Endothelial cell of umbilical vein (primary cell): ENCODE data around the gene ENGASE. TPM values are rescaled to one million over a fixed set of nuclear protein-coding genes. Genes with fewer than 3 reads are reported as not detected.

ENCODE experiments used
- BruUV-seq: library from RNA; stranded (reverse); fragments of 400-500 nt; replicated peaks from 2 replicates; lab custom pipeline; 2021; lab: Mats Ljungman, UMichigan
- CTCF ChIA-PET: fragments of 300-600, 350-600 bp; sonication (Branson Sonifier 250); formaldehyde crosslinking; loops from one replicate; lab custom pipeline; 2021; ENCODE audit warnings: antibody characterized with exemption, inconsistent platforms; lab: Charles Lee
- POLR2A ChIA-PET: fragments of 300-600, 350-600 bp; sonication (Branson Sonifier 250); formaldehyde crosslinking; loops from one replicate; lab custom pipeline; 2021; ENCODE audit warnings: antibody characterized with exemption, inconsistent platforms; lab: Charles Lee
- DNase-seq: peaks from one replicate; pipeline ENCODE4 v3.0.0-alpha.2; 2011; ENCODE audit warnings: low read depth, low spot score
- FAIRE-seq: peaks from 2 replicates; lab custom pipeline; 2011; peaks lifted over from hg19 to GRCh38; lab: Jason Lieb, UNC
- H2AFZ ChIP-seq: 2 replicates; pipeline ENCODE4 v1.6.0; 2012; ENCODE audit warnings: low read depth, low read length, control low read depth, inconsistent platforms
- H3K27ac ChIP-seq: 2 replicates; pipeline ENCODE4 v1.5.1; 2011; ENCODE audit warnings: low read depth, mild to moderate bottlenecking, control low read depth, low read length, moderate library complexity; ENCODE audit not compliant: insufficient read depth
- H3K27me3 ChIP-seq, 2 experiments: 2 replicates each; pipeline versions ENCODE4 v1.6.0 to v1.6.1; 2011; ENCODE audit warnings: low read length in 2 of 2, mixed read lengths in 1 of 2; ENCODE audit not compliant: control insufficient read depth in 2 of 2, insufficient read depth in 2 of 2
- H3K36me3 ChIP-seq, 2 experiments: 2 replicates in 1 of 2; 3 replicates in 1 of 2; pipeline ENCODE4 v1.5.1; 2011; ENCODE audit warnings: low read length in 2 of 2, mild to moderate bottlenecking in 1 of 2, moderate library complexity in 1 of 2; ENCODE audit not compliant: control insufficient read depth in 2 of 2, insufficient read depth in 2 of 2; ENCODE audit errors: extremely low read depth in 1 of 2
- H3K4me1 ChIP-seq: 3 replicates; pipeline ENCODE4 v1.5.1; 2011; ENCODE audit warnings: mild to moderate bottlenecking, low read length; ENCODE audit not compliant: control insufficient read depth, insufficient read depth; ENCODE audit errors: extremely low read depth
- H3K4me2 ChIP-seq: 2 replicates; pipeline ENCODE4 v1.6.1; 2011; ENCODE audit warnings: low read length, control low read depth, mixed read lengths; ENCODE audit not compliant: insufficient read depth
- H3K4me3 ChIP-seq, 3 experiments: fragments of 200-600 bp in 1 of 3; sonication (generic), shearing (Covaris generic) in 1 of 3; replicated peaks in 1 of 3; 2 replicates each; pipeline ENCODE4 v1.5.1; 2011 to 2016; ENCODE audit warnings: control low read depth in 3 of 3, low read length in 3 of 3, mild to moderate bottlenecking in 2 of 3, inconsistent platforms in 1 of 3, low read depth in 1 of 3, moderate library complexity in 1 of 3; ENCODE audit not compliant: insufficient read depth in 1 of 3
- H3K79me2 ChIP-seq: 2 replicates; pipeline ENCODE4 v1.6.0; 2012; ENCODE audit warnings: low read length, inconsistent platforms; ENCODE audit not compliant: control insufficient read depth, insufficient read depth
- H3K9ac ChIP-seq: replicated peaks from 2 replicates; pipeline ENCODE3; 2011; ENCODE audit warnings: low read length, control low read depth; ENCODE audit not compliant: insufficient read depth; ENCODE audit errors: extremely low read depth
- H3K9me1 ChIP-seq: replicated peaks from 3 replicates; pipeline ENCODE4 v1.6.0; 2011; ENCODE audit warnings: mild to moderate bottlenecking, low read length; ENCODE audit not compliant: control insufficient read depth, insufficient read depth; ENCODE audit errors: extremely low read depth
- H3K9me3 ChIP-seq: replicated peaks from 2 replicates; pipeline ENCODE4 v1.5.1; 2012; ENCODE audit warnings: low read length, inconsistent platforms; ENCODE audit not compliant: control insufficient read depth, insufficient read depth
- H4K20me1 ChIP-seq: replicated peaks from 2 replicates; pipeline ENCODE3; 2011; ENCODE audit warnings: mild to moderate bottlenecking, low read length; ENCODE audit not compliant: control insufficient read depth, insufficient read depth; ENCODE audit errors: extremely low read depth
- CTCF ChIP-seq, 2 donors: IDR thresholded peaks; 1 replicate in 1 of 2; 2 replicates in 1 of 2; pipeline ENCODE4 v1.5.1; 2011; ENCODE audit warnings: low read length in 2 of 2, mild to moderate bottlenecking in 2 of 2, moderate library complexity in 2 of 2, control low read depth in 1 of 2, inconsistent platforms in 1 of 2, low read depth in 1 of 2; ENCODE audit not compliant: insufficient read depth in 1 of 2; ENCODE audit errors: extremely low read depth in 1 of 2
- EZH2 ChIP-seq: IDR thresholded peaks from 2 replicates; pipeline ENCODE4 v1.6.1; 2012; ENCODE audit warnings: borderline replicate concordance, low read depth, mild to moderate bottlenecking, moderate library complexity, low read length, inconsistent platforms; ENCODE audit not compliant: severe bottlenecking
- FOS ChIP-seq: IDR thresholded peaks from 2 replicates; pipeline ENCODE4 v1.6.1; 2011; ENCODE audit warnings: mild to moderate bottlenecking, low read length, moderate library complexity, borderline replicate concordance; ENCODE audit not compliant: insufficient read depth
- GATA2 ChIP-seq: IDR thresholded peaks from 2 replicates; pipeline ENCODE4 v1.7.0; 2011; ENCODE audit warnings: low read depth, mild to moderate bottlenecking, moderate library complexity, mixed read lengths, low read length; ENCODE audit not compliant: insufficient read length, insufficient read depth
- JUN ChIP-seq: IDR thresholded peaks from 2 replicates; pipeline ENCODE4 v1.6.1; 2011; ENCODE audit warnings: borderline replicate concordance, low read depth; ENCODE audit not compliant: insufficient read length, insufficient read depth
- MAX ChIP-seq: IDR thresholded peaks from 2 replicates; pipeline ENCODE4 v1.6.1; 2011; ENCODE audit not compliant: insufficient read depth, insufficient read length
- MYC ChIP-seq: IDR thresholded peaks from one replicate; pipeline ENCODE4 v1.6.1; 2011; ENCODE audit warnings: mild to moderate bottlenecking, low read depth, low read length
- POLR2A ChIP-seq: IDR thresholded peaks from 2 replicates; pipeline ENCODE4 v1.6.1; 2012; ENCODE audit warnings: low read depth, mild to moderate bottlenecking, control low read depth, low read length
- POLR2AphosphoS5 ChIP-seq: IDR thresholded peaks from 2 replicates; pipeline ENCODE4 v1.6.1; 2012; ENCODE audit warnings: low read depth, mild to moderate bottlenecking, control low read depth, low read length, moderate library complexity; ENCODE audit not compliant: insufficient read depth
- dilution Hi-C: fragments of 300-500 bp; cut with MboI; formaldehyde crosslinking; loops from one replicate; pipeline ENCODE4 v1.15.0; 2019; ENCODE audit warnings: low sequenced_read_pairs; ENCODE audit not compliant: extremely low pct_ligation_motif_present
- intact Hi-C: fragments of 100-400 bp; cut with micrococcal nuclease; formaldehyde crosslinking; loops from one replicate; pipeline ENCODE4 v1.10.0; 2022
- polyA plus RNA-seq, 4 experiments: library from polyadenylated mRNA; depleted of rRNA in 3 of 4; stranded (reverse) in 3 of 4; unstranded in 1 of 4; fragments of >200 nt; gene quantifications; 2 replicates each; pipeline versions ENCODE4 v1.2.1 to v1.2.3, GENCODE V29; 2011 to 2012; ENCODE audit warnings: missing spikeins in 1 of 4
- total RNA-seq: library from RNA; stranded (reverse); gene quantifications from 2 replicates; pipeline ENCODE4 v1.2.3, GENCODE V29; 2021

The ENGASE gene
- total and polyA plus RNA-seq, 2 donors (not counting 3 experiments of a cell fraction or from before 2014, with no cell fraction given): 13.7 to 20.8 TPM

- H3K4me1 ChIP-seq: no peaks in the 10 kb centered on the region
- H3K4me3 ChIP-seq: no peak overlapping the region
- CTCF ChIA-PET: interaction anchor here (0.9 kb wide), 1 partner anchor 260 kb away, joined by 3 read pairs; no protein-coding TSS in a partner anchor
- POLR2A ChIA-PET: no interaction called here
- DNase-seq (no peak), FAIRE-seq (no peak)
- dilution Hi-C loops (no loop called here), intact Hi-C loops (no loop called here)
- BruUV-seq: no TSS peak
- H3K9ac ChIP-seq: no peak overlapping the region
- H3K9me3 ChIP-seq: no peaks in the 10 kb centered on the region
- TF ChIP-seq JUN: no peak
- TF ChIP-seq POLR2AphosphoS5: no peak
- no peak for TF ChIP-seq GATA2
- no peak for TF ChIP-seq MYC
- no peak for TF ChIP-seq POLR2A
- TF ChIP-seq EZH2: no peak
- no peak for TF ChIP-seq MAX
- TF ChIP-seq FOS: no peak
- no peak for TF ChIP-seq CTCF (IDR thresholded peaks at IDR 0.05; ENCODE audit: extremely low read depth in 1 of 2, insufficient read depth in 1 of 2, low read depth in 1 of 2, low read length in 2 of 2)
- H3K27ac ChIP-seq: no peak overlapping the region
- H3K27me3 ChIP-seq: no peaks in the 10 kb centered on the region
- no peaks in the 10 kb centered on the region for H3K36me3 ChIP-seq
- no peak overlapping the region for H3K4me2 ChIP-seq
- no peaks in the 10 kb centered on the region for H3K79me2 ChIP-seq
- H4K20me1 ChIP-seq: no peaks in the 10 kb centered on the region
- no peak overlapping the region for H2AFZ ChIP-seq
- H3K9me1 ChIP-seq: no peaks in the 10 kb centered on the region
These were observed 57.1 kb downstream of the ENGASE start for GRCh38 chr17:79131701-79132100.
